ENCODE measurements around the gene ALDH1A3.

Gene ALDH1A3

DNA sequence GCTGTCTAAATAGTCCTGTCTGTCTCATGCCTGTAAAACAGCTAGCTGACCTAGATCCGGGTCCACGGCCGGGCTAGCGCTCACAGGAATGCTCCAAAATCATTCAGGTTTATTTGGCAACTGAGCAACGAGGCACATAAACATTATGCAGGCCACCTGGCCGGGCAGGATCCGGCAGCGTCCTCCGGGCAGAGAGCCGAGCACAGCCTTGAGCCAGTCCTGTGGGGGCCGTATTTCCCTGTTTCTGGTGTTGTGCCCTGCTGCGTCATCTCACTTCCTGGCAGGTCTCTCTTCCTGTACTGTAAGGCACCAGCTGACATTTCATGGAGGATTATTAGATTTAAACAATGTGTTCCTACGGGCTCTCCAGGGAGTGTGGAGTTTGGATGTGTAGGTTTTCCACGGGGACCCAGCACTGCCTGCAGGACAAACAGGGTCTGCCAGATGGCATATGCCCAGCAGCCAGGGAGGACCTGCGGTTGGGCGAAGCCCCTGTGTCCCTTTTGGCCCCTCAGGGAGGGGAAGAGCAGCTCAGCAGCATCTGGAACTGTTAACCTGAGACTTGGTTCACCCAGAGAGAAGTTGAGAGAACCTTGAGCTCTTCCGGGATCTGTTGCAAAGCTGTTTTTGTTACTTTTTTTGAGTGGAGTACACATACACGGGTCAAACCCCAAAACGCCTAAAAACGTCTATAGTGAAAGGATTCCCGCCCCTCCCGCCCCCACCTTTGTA, 23.0 kb downstream of the ALDH1A3 start:
- DNase-seq, result peak; percentile 51 to 70

DNA sequence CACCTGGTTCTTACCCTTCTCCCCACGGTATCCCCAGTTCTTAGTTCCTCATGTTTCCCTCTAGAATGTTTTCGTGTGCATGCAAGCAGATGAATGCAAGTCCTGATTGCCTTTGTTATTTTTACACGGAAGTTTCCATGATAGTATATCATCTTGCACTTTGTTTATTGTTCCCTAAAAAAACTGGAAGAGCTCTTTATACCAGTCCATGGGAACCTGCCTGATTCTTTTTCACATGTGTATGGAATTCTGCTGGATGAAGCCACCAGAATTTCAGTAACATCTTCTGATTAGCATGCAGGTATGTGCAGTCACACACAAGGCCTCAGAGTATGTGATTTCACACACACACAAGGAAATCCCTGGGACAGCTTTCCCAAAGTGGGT, 23.5 kb downstream of the ALDH1A3 start:
- DNase-seq, result no peak

DNA sequence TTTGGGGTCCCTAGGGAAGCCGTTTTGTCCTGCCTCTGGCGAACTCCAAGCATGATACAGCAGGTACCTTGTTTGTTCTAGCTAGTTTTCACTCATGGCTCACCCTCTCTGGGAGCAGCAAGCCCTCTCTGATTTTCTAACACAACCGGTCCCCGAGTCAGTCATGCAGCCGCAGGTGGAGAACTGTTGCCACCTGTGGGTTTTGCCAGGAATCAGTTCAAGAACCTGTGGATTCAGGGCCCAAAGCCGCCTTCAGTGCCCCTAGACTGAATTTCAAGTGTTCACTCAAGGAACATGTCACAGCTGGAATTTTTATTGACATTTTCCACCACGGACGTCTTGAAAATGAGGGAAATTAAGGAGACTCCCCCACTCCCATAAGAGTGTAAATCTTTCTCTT, 26.2 kb downstream of the ALDH1A3 start:
- DNase-seq, result no peak

DNA sequence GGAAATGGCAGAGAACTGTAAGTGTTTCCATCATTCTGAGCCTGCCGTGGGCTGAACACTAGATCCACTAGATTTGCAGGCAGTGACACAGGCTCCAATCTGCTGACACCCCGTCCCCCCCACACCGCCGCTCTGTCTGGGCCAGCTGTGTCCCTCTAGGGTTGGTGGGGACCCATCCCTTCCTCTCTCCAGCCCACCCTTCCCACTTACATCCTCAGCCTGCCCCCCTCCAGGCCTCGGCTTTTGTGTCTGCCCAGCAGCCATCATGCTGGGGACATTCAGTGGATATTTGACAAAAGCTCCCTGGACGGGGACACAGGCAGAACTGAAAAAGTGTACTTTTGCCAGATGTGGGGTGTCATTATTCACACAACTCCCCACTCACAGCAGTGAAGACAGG, 28.8 kb downstream of the ALDH1A3 start:
- no peak for DNase-seq

DNA sequence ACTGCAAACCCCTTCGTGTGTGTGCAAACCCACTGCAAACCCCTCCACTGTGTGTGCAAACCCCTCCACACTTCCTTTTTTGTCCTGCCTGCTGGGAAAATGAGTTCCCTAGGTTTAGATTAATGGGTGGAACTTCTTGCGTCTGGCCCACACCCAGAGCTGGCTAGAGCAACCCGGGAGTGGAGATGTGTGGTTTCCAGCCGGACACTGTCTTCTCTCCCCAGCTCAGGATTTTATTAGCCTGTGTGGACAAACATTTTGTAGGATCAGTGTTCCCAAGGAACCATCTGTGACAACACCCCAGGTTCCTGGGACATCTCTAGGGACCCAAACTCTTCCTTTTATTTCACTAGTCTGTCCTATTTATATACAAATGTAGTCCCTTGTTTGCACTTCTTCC, 29.9 kb downstream of the ALDH1A3 start:
- no peak for DNase-seq

DNA sequence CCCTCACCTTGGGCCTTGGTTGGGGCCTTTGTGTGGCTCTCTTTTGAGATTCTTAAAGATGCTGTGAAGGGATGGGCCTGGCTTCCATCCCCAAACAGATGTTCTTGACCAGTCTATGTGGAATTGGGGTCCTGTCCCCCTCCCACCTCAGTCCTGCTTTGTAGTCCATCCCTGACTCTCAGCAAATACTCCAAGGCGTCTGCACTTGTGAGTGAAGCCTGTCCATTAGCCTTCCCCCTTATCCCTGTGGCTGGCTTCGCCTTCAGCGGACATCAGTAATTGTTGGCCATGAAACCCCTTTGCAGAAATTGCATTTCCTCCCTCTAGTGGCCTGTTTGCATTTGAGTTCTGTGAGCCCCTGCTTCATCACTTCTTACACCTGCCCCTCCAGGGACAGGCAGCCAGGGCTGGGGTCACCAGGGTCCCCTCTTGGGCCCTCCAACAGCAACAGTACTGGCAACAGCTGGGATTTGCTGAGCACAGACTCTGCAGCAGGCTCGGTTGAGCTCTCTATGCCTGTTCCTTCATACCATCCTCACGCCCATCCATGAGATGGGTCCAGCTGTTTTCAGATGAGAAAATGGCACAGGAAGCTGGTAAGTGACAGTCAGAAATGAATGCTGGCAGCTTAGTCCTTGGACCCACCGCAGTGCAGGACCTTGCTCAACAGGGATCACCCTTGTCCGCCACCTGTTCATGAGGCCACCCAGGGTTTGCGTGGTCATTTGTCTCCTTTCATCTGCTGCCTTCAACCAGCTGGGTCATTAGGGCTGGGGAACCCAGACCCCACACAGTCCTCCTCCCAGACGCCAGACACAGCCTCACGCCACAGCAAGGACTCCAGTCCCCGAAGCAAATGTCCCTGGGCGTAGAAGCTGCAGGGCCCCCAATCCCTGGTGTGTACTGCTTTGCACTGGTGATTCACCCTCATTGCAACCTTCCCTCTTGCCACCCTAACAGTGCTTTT, 30.6 kb downstream of the ALDH1A3 start:
- DNase-seq, result no peak

DNA sequence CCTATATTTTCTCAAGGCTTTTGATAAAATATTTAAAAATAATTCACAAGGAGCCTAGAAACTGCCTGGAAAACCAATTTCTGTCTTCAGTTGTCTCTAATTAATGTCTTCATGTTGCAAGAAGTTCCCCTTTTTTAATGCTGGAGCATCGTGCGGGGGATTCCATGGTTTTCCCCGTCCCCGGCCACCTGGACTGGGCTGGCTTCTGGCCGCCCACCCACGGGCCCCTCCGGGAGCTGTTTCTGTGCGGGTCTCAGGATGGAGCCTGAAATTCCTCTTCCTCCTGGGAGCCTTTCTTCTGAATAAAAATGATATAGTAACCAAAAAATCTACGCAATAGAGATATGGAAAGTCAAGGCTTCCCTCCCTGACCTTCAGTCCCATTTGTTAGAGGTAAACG, 31.5 kb downstream of the ALDH1A3 start:
- DNase-seq, result no peak

DNA sequence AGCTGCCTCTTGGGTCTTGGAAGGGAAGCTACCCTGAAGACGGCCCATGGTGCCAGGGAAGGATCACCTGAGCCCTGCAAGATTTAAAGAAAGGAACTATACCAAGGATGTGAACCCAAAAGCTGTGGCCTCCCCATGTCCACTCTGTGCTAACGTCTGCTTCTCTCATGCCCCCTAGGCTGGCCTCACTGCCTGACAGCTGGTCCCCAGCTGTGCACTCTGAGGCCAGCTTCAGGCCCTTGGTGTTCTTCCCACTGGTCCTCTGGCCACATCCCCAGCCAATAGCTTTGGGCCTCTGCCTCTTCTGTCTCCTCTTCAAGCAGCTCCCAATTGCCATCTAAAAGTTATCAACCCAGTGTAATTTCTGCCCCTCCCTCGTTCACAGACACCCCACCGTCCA, 34.3 kb downstream of the ALDH1A3 start:
- DNase-seq, result no peak

DNA sequence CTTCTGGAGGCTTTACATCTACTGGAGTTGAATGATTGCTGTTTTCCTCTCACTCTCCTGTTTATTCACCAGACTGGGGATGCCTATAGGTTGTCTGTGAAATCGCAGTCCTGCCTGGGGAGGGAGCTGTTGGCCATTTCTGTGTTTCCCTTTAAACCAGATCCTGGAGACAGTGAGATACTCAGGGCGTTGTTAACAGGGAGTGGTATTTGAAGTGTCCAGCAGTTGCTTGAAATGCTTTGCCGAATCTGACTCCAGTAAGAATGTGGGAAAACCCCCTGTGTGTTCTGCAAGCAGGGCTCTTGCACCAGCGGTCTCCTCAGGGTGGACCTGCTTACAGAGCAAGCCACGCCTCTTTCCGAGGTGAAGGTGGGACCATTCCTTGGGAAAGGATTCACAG, 35.2 kb downstream of the ALDH1A3 start:
- peak in 1 of 2 donors; percentile 28 for DNase-seq

DNA sequence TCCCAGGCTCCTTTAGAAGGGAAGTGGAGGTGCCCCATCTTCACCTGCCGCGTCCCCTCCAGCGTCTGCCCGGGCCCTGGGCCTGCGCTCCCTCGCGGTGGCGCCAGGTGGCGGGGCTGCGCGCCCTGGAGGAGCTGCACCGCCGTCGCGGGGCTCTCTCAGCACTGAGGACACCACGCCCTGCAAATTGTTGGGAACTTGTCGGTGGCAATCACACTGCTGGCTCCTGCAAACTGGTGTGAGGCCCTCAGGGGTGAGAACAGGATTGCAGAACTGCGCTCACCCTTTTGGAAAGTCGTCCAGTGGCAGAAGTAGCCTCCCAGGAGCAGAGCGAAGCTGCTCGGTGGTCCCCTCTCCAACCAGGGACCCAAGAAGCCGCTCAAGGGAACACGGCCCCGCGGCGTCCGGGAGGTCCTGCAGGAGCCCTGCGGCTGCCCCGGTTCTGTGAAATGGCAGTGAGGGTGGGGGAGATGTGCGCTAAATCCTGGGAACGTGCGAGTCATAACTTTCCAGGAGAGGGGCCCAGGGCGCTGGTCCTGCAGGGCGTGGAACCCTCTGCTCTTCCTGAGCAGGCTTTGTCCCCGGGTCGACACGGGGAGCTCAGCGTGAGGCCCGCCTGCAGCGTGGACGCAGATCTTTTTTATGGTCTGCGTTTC, 38.5 kb downstream of the ALDH1A3 start:
- peak; percentile 78 to 84 for DNase-seq

DNA sequence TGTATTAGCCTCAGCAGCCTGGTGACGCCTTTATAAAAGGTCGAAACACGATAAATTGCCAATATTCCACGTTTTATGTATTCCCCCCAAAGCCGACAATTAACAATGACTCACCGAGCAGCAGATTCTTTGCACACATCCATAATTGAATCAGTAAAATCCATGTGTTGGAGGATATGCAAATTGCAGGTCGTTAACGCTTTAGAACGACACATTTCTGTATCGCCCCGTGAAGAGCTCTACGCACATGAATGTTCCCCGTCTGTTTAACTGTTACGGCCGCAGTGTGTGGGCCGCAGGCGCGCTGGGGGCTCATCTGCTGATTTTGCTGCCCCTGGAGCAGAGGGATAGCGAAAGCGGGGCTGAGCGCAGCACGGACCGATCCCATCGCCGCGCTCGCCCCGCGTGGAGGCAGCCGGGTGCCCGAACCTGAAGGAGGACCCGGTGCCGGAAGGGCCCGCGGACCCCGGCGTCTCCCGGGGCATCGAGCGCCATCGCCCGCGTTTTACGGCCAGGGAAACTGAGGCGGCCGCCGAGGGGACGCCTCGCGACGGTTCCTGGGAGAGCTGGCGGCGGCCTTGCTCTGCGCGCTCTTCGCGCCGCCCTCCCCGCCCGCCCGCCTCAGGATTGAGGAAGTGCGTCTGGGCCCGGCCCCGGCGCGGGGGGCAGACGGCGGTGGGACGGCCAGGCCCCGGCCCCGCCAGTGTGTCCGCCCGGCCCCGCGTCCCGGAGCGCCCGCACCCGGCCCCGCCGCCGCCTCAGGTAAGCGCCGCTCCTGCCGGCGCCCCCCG, 39.3 kb downstream of the ALDH1A3 start, which contains the start of gene LRRK1:
TSS of gene LRRK1 (plus strand) at position 668 of the 791 bp plus-strand sequence. CDS start 5,276 bp downstream, outside the sequence.
- DNase-seq, result peak; percentile 47 to 74

DNA sequence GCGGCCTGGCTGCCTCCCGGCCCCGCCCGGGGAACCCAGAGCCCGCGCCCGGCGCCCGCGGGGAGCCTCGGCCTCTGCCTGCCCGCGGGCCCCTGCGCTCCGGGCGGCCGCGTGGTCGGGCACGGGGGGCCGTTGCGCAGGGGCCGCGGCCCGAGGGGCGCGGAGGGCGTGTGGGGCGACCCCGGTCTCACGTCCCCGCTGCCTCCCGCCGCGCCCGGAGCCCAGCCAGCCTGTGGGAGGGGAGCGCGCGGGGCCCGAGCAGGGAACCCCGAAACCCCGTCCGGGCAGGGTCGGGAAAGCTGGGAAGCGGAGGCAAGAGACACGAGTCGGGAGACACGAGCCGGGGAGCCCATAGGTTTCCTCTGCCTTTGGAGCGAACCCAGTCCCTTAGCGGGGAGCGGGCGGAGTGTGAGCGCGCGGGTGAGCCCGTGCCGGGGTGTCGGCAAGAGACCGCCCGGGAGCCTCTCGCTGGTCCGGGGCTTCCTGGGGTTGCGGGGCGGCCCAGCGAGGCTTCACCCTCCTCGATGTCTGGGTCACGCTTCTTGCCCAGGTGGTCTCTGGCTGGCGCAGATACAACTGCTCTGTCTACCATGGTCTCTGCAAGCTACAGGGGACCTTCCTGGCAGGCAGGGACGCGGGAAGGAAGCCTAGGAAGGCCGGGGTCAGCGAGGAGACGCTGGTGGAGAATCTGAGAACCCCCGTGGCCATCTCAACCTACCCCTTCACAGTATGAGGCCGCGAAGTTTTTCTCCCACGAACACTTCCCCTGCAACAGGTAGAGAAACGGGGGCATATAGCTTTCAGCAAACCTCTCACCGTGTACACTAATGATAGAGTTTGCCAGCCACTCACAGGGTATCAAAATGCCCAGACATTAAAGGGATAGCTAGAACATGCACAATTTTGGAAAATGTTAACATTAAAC, 40.1 kb downstream of the ALDH1A3 start:
- DNase-seq, result peak in 1 of 2 donors; percentile 28

DNA sequence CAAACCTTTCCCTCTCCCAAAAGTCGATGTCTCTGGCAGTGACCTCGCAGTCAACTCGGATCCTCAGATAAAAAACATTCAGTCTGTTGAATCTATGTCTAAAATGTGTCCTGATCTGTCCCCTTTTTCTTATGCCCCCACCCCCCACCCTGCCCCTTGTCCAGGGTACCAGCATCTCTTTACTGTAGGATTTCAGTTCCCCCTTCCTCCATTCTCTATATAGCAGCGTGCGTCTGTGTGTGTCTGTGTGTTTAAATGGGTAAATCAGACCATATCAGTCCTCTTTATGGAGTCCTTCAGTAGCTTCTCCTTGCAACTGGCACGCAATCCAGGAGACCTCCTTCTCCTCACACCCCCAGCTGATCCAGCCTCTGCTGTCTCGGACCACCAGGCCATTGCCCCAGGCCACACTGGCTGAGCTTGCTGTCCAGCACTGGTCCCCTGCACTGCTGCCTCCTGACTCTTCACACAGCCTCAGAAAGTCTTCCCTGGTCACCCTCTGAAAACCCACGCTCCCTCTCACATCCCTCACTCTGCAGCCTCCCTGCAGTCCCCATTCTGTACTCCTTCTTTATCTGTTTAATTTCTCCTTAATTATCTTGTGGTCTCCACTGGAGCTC, 41.0 kb downstream of the ALDH1A3 start:
- DNase-seq, result no peak

DNA sequence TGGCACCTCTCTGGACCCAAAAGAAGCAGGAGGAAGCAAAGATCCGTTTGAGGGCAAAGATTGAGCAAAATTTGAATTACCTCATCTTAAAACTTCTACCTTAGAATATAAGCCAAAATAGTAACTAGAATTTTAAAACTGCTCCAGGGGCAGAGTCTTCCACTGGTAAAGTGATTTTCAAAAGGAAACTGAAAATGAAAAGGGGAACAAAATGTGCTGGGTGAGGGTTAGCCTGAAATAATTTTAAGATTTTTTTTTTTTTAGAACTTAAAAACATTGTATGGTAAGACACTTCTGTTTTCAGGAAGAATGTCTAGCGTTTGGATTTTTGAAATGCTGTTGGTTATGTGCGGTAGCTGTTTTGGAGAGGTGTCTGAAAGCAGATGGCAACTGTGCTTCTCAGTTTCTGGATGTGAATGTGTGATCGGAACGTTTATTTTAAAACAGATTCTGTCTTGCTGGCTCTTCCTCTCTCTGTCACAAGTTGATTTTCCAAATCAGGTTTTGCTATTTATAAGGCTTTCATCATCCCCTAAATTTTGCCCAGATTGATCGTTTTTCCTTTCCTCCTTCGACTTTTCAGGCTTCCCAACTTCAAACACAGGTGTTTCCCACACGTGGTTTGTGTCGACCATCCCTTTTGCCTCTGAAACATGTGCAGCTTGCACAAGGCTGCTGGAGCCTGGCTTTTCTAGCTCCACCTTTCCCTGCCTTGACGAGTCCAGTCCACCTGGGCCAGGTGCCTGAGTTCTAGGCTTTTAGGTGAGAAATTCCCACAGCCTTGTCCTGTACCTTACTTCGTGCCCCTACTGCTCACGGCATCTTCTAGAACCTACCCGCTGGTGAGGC, 42.8 kb downstream of the ALDH1A3 start:
- peak; percentile 33 to 59 for DNase-seq

DNA sequence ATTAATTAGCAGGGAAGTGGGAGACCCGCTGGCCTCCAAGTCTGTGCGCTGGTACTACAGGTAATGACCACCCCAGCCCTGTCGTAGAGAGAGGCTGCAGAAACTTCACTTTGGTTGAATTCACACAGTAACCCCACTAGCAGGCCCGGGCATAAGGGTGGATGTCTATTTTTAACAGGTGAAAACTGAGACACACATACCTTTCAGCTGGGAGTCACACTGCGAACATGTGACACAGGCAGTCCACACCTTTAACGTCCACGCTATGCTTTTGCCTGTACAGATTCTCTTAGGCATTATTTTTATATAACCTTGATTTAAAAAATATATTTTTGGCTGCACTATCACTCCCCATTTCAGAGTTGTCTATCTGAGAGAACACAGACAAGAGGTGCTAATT, 43.4 kb downstream of the ALDH1A3 start:
- no peak for DNase-seq

DNA sequence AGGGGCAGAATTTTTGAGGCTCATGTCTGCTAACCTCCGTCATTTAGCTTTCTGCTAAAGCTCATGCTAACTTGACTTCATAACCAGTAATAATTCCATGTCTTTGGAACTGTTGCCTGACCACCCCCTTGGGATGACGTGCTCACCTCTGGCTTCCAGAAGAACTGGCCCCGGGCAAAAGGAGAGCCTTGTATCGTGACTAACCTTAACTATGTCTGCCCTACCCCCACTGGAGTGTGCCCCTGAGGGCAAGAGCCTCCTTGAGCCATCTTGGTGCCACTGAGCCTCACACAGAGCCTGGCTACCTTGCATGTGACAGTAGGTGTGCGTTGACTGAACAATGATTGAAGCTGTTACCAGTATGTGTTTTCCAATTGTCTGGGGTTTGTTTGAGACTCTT, 44.3 kb downstream of the ALDH1A3 start:
- no peak for DNase-seq

DNA sequence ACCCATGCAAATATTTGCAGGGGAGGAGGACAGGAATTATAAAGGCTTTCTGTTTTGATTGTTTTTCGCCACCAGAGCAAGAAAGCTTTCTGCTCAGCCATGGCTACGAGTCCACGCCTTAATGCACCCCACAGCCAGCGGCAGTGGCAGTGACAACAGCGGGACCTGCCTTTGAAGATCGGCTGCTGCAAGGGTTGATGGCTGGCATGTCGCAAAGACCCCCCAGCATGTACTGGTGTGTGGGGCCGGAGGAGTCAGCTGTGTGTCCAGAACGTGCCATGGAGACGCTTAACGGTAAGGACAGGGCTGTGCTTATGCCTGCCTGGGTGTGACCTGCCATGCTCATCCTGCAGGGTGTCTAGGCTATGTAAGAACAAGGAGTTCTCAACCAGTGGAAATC, 44.8 kb downstream of the ALDH1A3 start:
- DNase-seq, result no peak

DNA sequence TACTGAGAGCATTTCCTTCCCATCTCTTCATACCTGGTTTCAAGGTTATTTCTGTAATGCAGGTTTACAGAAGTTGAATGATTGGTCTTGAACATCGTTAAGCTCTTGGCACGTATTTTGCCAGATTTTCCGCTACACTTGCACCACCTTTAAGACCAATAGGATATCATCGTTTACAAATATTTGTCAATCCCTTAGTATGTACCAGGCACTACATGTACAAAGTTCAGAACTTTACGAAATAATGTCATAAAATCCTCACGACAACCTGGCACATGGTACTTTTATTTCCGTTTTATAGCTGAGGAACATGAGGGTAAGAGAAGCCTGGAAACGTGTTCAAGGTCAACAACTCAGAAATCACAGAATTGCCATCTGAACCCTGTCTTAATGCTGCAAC, 45.8 kb downstream of the ALDH1A3 start:
- no peak for DNase-seq

DNA sequence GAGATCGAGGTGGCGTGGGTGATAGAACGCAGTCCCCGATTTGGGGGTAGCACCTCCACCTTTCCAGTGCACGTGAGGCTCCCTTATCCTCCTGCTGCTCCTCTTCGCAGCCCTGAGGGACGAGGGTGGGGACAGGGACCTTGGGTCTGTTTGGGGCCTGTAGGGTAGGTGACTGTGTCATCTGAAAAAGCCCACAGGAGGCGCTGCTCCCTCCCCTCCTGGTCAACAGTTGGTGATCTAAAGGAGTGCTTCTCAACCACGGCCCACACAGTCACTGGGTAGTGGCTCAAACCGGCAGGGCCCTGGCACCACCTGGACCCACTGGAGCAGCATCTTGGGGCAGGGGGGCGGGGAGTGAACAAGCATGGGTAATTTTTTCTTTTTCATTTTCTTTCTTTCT, 46.6 kb downstream of the ALDH1A3 start:
- DNase-seq, result peak; percentile 4 to 21

Data from inflammatory macrophage (primary cell).